ENCODE data around the gene SFMBT1.

DNA sequence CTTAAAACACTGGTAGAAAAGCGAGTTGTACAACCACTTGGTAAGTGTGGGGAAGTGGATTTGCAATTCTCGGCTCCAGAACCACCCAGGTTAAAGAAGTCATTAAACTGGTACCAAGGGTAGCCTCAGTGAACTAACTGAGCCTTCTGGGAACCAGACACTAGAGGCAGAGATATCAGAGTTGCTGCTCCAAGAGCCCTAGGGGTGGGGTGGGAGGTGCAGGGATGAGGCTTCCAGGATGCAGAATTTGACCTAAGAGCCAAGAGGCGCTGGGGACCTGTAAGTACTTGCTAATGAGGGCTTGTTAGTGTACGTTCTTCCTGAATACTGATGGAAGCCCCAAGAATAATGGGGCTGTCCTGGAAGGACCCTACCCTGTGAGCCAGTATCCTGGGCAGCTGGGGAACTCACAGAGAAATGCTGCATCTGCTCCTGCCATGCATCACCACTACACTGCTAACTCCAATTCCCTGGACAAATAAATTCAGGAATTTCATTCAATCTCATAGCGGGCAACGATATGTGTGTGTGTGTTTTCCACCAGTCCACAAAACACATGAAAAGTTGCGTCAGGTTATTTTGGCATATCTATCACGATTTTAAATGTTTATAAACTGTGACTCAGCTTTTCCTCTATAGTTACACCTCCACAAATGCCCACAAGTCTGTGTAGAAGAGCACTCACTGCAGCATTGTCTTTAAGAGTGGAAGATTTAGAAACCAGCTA, 172.3 kb downstream of the SFMBT1 start:
- TF ChIP-seq, protein P1, sequence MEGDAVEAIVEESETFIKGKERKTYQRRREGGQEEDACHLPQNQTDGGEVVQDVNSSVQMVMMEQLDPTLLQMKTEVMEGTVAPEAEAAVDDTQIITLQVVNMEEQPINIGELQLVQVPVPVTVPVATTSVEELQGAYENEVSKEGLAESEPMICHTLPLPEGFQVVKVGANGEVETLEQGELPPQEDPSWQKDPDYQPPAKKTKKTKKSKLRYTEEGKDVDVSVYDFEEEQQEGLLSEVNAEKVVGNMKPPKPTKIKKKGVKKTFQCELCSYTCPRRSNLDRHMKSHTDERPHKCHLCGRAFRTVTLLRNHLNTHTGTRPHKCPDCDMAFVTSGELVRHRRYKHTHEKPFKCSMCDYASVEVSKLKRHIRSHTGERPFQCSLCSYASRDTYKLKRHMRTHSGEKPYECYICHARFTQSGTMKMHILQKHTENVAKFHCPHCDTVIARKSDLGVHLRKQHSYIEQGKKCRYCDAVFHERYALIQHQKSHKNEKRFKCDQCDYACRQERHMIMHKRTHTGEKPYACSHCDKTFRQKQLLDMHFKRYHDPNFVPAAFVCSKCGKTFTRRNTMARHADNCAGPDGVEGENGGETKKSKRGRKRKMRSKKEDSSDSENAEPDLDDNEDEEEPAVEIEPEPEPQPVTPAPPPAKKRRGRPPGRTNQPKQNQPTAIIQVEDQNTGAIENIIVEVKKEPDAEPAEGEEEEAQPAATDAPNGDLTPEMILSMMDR (IDR thresholded peaks at IDR 0.05): no peak
- no peak for TF ChIP-seq POLR2A (IDR thresholded peaks at IDR 0.05)
